OCI-LY1 (cell line): Measurements from ENCODE around the gene TNFRSF18.

Experiments used
- H2AFZ ChIP-seq: fragments of 200-600 bp; sonication (generic), shearing (Covaris generic); 2 replicates; pipeline ENCODE4 v1.6.0; 2014; ENCODE audit warnings: antibody characterized with exemption, mild to moderate bottlenecking, low read length
- H3F3A ChIP-seq: fragments of 200-600 bp; sonication (generic), shearing (Covaris generic); 2 replicates; pipeline ENCODE4 v1.6.0; 2014; ENCODE audit warnings: mild to moderate bottlenecking, antibody characterized with exemption, low read length, moderate library complexity; ENCODE audit not compliant: insufficient read depth
- H3K27ac ChIP-seq: fragments of 200-600 bp; sonication (generic); 2 replicates; pipeline ENCODE4 v1.5.1; 2014; ENCODE audit warnings: low read length, mixed run types, mild to moderate bottlenecking, low read depth; ENCODE audit not compliant: poor library complexity, severe bottlenecking
- H3K27me3 ChIP-seq: fragments of 200-600 bp; sonication (generic); 2 replicates; pipeline ENCODE4 v1.6.0; 2014; ENCODE audit warnings: antibody characterized with exemption, mild to moderate bottlenecking, low read length, moderate library complexity; ENCODE audit not compliant: insufficient read depth
- H3K36me3 ChIP-seq: fragments of 200-600 bp; sonication (generic); 2 replicates; pipeline ENCODE4 v1.6.1; 2014; ENCODE audit warnings: mild to moderate bottlenecking, antibody characterized with exemption, low read length, moderate library complexity, mixed read lengths; ENCODE audit not compliant: insufficient read depth
- H3K4me1 ChIP-seq: fragments of 200-600 bp; sonication (generic); 2 replicates; pipeline ENCODE4 v1.5.1; 2014; ENCODE audit warnings: mild to moderate bottlenecking, low read length, moderate library complexity; ENCODE audit not compliant: insufficient read depth, severe bottlenecking
- H3K4me2 ChIP-seq: fragments of 200-600 bp; sonication (generic), shearing (Covaris generic); 2 replicates; pipeline ENCODE4 v1.6.1; 2014; ENCODE audit warnings: low read length
- H3K4me3 ChIP-seq: fragments of 200-600 bp; sonication (generic); 2 replicates; pipeline ENCODE4 v1.5.1; 2014; ENCODE audit warnings: low read length, low read depth, mild to moderate bottlenecking, mixed read lengths; ENCODE audit not compliant: poor library complexity, severe bottlenecking
- H3K79me2 ChIP-seq: fragments of 200-600 bp; shearing (Covaris generic); 2 replicates; pipeline ENCODE4 v1.6.1; 2016; ENCODE audit warnings: mixed run types, low read length, mixed read lengths; ENCODE audit not compliant: insufficient read depth
- H3K9ac ChIP-seq: fragments of 200-600 bp; sonication (generic), shearing (Covaris generic); 2 replicates; pipeline ENCODE4 v1.6.1; 2014; ENCODE audit warnings: mild to moderate bottlenecking, low read length, mixed read lengths
- H3K9me2 ChIP-seq: fragments of 200-600 bp; sonication (generic), shearing (Covaris generic); 2 replicates; pipeline ENCODE4 v1.6.1; 2014; ENCODE audit warnings: low read depth, mild to moderate bottlenecking, low read length, mixed read lengths
- H3K9me3 ChIP-seq: fragments of 200-600 bp; shearing (Covaris generic); 2 replicates; pipeline ENCODE4 v1.6.1; 2014; ENCODE audit warnings: low read length, mixed read lengths
- H4K20me1 ChIP-seq: fragments of 200-600 bp; sonication (generic), shearing (Covaris generic); 2 replicates; pipeline ENCODE4 v1.6.0; 2016; ENCODE audit warnings: mild to moderate bottlenecking, low read length; ENCODE audit not compliant: insufficient read depth
- EZH2 ChIP-seq: fragments of 200-600 bp; sonication (generic), shearing (Covaris generic); IDR thresholded peaks from 2 replicates; pipeline ENCODE4 v1.8.0; 2017; ENCODE audit warnings: borderline replicate concordance, mixed run types, mild to moderate bottlenecking, antibody characterized with exemption, low read length, moderate library complexity, mixed read lengths
- TF ChIP-seq, protein P1 (sequence below): fragments of 200-600 bp; sonication (generic), shearing (Covaris generic); IDR thresholded peaks from 2 replicates; pipeline ENCODE4 v1.5.1; 2017; ENCODE audit warnings: mild to moderate bottlenecking, antibody characterized with exemption, low read length, moderate library complexity, mixed read lengths

The TNFRSF18 gene

DNA sequence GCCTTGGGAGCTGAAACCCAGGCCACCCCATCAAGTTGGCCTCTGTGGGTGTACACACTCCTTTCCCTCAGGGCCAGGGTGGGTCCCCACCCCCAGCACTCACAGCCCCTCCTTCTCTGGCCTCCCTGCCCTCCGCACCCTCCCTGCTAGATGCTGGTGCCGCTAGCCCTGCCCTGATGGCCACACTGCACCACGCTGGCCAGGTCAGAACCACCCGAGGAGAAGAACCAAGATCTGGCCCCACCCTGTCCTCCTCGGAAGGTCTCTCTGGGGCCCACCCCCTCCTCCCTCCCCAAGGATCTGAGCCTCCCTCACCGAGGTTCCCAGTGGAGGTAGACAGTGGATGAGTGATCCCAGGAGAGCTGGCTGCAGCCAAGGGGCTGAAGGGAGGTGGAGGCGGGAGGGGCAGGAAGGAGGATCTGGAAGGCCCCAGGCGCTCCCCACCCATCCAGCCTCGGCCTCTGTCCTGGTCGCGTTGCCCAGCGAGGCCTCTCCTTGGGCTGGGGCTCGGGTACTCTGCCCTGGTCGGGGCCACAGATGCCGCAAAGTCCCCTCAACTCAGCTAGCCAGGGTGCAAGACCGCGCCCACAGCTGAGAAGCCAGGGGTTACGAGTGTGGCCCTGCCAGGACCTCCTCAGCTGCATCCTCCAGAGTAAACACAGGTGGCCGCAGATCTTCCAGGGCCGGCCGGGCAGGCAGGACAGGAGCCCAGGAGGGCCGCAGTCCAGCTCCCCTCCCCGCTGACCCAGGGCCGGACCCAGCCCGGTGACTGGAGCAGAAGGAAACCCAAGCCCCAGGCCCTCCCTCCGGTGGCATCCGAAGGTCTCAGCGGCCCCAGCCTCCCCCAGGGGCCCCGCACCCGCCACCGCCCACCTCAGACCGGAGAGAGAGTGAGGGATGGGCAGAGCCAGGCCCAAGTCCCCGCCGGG lies 30.8 kb upstream of the TNFRSF18 start:
- no peak overlapping the region for H3K27ac ChIP-seq
- no peak overlapping the region for H2AFZ ChIP-seq

DNA sequence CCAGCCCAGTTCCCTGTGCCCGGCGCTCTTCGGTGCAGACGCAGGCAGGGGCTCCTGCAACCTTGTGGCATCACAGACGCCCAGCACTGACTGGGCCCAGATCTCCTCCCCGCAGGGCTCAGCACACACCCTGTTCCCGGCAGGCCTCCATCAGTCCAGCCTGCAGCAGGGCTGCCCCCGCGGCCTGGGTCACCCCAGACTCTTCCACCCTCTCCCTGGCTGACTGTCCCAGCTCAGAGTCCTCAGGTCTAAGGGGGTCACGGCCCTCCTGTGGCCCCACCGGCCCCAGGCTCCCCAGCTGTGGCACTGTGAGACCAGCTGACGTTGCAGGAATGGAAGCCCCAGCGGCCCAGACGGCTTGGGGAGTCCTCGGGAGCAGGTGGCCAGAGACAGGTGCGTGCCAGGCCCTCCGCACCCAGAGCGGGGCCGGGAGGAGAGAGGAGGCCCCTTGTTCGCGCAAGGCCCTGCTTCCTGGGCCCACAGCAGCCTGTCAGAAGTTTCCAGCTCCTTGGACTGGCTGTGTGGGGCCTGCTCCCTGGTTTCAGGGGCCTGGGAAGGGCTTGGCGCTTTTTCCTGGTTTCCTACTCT lies 29.9 kb upstream of the TNFRSF18 start:
- no peak overlapping the region for H3K9ac ChIP-seq
- no peak overlapping the region for H3K27ac ChIP-seq
- no peak overlapping the region for H3K4me3 ChIP-seq
- H3F3A ChIP-seq: no peaks in the 10 kb centered on the region
- no peak overlapping the region for H2AFZ ChIP-seq
- no peak overlapping the region for H3K4me2 ChIP-seq
- peaks cover 21% of the 10 kb centered on the region; the same call in 1 of the 2 replicates for H3K36me3 ChIP-seq
- H3K79me2 ChIP-seq: peaks cover 2% of the 10 kb centered on the region
- H3K4me1 ChIP-seq: peaks cover 16% of the 10 kb centered on the region
- TF ChIP-seq EZH2: no peak
- TF ChIP-seq, protein P1, sequence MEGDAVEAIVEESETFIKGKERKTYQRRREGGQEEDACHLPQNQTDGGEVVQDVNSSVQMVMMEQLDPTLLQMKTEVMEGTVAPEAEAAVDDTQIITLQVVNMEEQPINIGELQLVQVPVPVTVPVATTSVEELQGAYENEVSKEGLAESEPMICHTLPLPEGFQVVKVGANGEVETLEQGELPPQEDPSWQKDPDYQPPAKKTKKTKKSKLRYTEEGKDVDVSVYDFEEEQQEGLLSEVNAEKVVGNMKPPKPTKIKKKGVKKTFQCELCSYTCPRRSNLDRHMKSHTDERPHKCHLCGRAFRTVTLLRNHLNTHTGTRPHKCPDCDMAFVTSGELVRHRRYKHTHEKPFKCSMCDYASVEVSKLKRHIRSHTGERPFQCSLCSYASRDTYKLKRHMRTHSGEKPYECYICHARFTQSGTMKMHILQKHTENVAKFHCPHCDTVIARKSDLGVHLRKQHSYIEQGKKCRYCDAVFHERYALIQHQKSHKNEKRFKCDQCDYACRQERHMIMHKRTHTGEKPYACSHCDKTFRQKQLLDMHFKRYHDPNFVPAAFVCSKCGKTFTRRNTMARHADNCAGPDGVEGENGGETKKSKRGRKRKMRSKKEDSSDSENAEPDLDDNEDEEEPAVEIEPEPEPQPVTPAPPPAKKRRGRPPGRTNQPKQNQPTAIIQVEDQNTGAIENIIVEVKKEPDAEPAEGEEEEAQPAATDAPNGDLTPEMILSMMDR: no peak
- H3K9me2 ChIP-seq: no peaks in the 10 kb centered on the region
- H3K27me3 ChIP-seq: peaks cover 18% of the 10 kb centered on the region; the same call in 1 of the 2 replicates
- no peaks in the 10 kb centered on the region for H4K20me1 ChIP-seq
- H3K9me3 ChIP-seq: no peaks in the 10 kb centered on the region

More for the DNA sequence above, 30.8 kb upstream of the TNFRSF18 start:
- TF ChIP-seq, protein P1: no peak
- no peak for TF ChIP-seq EZH2
- no peak overlapping the region for H3K4me3 ChIP-seq
- H3K4me1 ChIP-seq: peaks cover 16% of the 10 kb centered on the region
- H3K9me3 ChIP-seq: no peaks in the 10 kb centered on the region
- no peak overlapping the region for H3K9ac ChIP-seq
- H3K79me2 ChIP-seq: no peaks in the 10 kb centered on the region
- no peaks in the 10 kb centered on the region for H3F3A ChIP-seq
- H3K36me3 ChIP-seq: peaks cover 21% of the 10 kb centered on the region; the same call in 1 of the 2 replicates
- no peak overlapping the region for H3K4me2 ChIP-seq
- H4K20me1 ChIP-seq: no peaks in the 10 kb centered on the region
- peaks cover 26% of the 10 kb centered on the region; the same call in 1 of the 2 replicates for H3K27me3 ChIP-seq
- H3K9me2 ChIP-seq: no peaks in the 10 kb centered on the region

DNA sequence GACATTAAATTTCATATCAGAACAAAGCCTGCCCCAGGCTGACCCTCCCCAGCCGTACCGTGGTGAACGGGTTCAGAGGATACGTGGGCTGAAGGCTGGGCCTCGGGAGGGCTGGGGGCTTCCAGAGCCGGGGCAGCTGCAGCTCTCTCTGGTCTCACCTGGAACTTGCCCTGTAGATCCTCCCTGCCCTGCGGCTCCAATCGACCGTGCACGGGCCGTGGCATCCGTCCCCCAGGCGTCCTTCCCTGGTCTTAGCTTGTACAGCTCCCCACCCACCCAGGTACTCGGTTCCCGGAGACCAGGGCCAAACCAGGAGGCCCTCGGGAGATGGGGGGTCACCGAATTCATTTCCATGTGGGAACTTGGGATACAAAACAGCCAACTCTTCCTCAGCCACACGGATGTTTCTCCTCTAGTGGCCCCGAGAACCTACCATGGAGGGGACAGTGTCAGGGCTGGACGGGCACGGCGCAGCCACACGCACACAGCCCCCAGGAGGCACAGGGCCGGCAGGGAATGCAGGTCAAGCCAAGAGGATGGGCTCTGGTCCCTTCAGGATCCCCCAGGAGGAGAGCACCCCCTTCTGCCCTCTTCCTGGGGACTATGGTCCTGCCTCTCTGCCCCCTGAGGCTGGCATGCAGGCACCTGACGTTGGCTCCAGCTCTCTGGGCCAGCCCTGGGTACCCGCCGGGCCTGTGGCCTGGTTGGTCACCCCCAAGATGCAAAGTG lies 28.8 kb upstream of the TNFRSF18 start:
- TF ChIP-seq, protein P1: no peak
- no peak for TF ChIP-seq EZH2
- H3K4me1 ChIP-seq: peaks cover 23% of the 10 kb centered on the region
- no peak overlapping the region for H3K4me3 ChIP-seq
- no peak overlapping the region for H3K27ac ChIP-seq
- H3K9me3 ChIP-seq: no peaks in the 10 kb centered on the region
- H3K79me2 ChIP-seq: peaks cover 10% of the 10 kb centered on the region
- H4K20me1 ChIP-seq: no peaks in the 10 kb centered on the region
- H3K27me3 ChIP-seq: peaks cover 17% of the 10 kb centered on the region; the same call in 1 of the 2 replicates
- H3K4me2 ChIP-seq: no peak overlapping the region
- no peaks in the 10 kb centered on the region for H3F3A ChIP-seq
- H3K9me2 ChIP-seq: no peaks in the 10 kb centered on the region
- no peak overlapping the region for H2AFZ ChIP-seq
- H3K9ac ChIP-seq: no peak overlapping the region
- H3K36me3 ChIP-seq: peaks cover 21% of the 10 kb centered on the region; the same call in 1 of the 2 replicates
